PC-3 (cell line): Measurements from ENCODE around the gene PREP.

Experiments used
- EZH2 ChIP-seq: fragments of 300-600 bp; sonication (generic); IDR thresholded peaks from one replicate; pipeline ENCODE4 v1.6.1; 2017; ENCODE audit warnings: antibody characterized with exemption, mild to moderate bottlenecking, low read length; ENCODE audit not compliant: unreplicated experiment
- TF ChIP-seq, protein P1 (sequence below): fragments of 300-600 bp; sonication (generic); conservative IDR thresholded peaks from 2 replicates; pipeline ENCODE4 v1.5.1; 2017; ENCODE audit warnings: antibody characterized with exemption, low read depth, mild to moderate bottlenecking, low read length

GRCh38 chr6:105276374-105276773 lies 126.5 kb downstream of the PREP start:
- TF ChIP-seq, protein P1, sequence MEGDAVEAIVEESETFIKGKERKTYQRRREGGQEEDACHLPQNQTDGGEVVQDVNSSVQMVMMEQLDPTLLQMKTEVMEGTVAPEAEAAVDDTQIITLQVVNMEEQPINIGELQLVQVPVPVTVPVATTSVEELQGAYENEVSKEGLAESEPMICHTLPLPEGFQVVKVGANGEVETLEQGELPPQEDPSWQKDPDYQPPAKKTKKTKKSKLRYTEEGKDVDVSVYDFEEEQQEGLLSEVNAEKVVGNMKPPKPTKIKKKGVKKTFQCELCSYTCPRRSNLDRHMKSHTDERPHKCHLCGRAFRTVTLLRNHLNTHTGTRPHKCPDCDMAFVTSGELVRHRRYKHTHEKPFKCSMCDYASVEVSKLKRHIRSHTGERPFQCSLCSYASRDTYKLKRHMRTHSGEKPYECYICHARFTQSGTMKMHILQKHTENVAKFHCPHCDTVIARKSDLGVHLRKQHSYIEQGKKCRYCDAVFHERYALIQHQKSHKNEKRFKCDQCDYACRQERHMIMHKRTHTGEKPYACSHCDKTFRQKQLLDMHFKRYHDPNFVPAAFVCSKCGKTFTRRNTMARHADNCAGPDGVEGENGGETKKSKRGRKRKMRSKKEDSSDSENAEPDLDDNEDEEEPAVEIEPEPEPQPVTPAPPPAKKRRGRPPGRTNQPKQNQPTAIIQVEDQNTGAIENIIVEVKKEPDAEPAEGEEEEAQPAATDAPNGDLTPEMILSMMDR: no peak
- TF ChIP-seq EZH2: no peak
